IMR-90 (cell line): ENCODE data around the gene NCAPD3.
"Not testable (repeated sequence)": the region's sequence is repeated elsewhere in the genome, so short reads cannot be mapped to it uniquely, and the experiment has no call there.

ENCODE experiments used
- CEBPB ChIP-seq: IDR thresholded peaks from 2 replicates; pipeline ENCODE4 v1.6.1; 2012; ENCODE audit warnings: low read depth, low read length, improper control_type of control experiment
- CHD1 ChIP-seq: IDR thresholded peaks from 2 replicates; pipeline ENCODE4 v1.6.1; 2012; ENCODE audit warnings: low read depth, low read length, improper control_type of control experiment
- CTCF ChIP-seq: conservative IDR thresholded peaks from 2 replicates; pipeline ENCODE4 v1.5.1; 2012; ENCODE audit warnings: mild to moderate bottlenecking, low read depth, low read length, improper control_type of control experiment
- ELK1 ChIP-seq: fragments of 150-350 bp; IDR thresholded peaks from 2 replicates; pipeline ENCODE4 v1.6.1; 2016; ENCODE audit warnings: low read depth, mild to moderate bottlenecking, low read length, moderate library complexity, borderline replicate concordance
- MAZ ChIP-seq: IDR thresholded peaks from 2 replicates; pipeline ENCODE4 v1.6.1; 2012; ENCODE audit warnings: low read depth, mild to moderate bottlenecking, low read length, improper control_type of control experiment, moderate library complexity, borderline replicate concordance
- MXI1 ChIP-seq: IDR thresholded peaks from 2 replicates; pipeline ENCODE4 v1.6.1; 2012; ENCODE audit warnings: low read depth, mild to moderate bottlenecking, low read length, moderate library complexity, borderline replicate concordance
- NFE2L2 ChIP-seq: fragments of 150-350 bp; IDR thresholded peaks from 2 replicates; pipeline ENCODE4 v1.6.1; 2016; ENCODE audit warnings: low read depth, mild to moderate bottlenecking, low read length
- POLR2A ChIP-seq: IDR thresholded peaks from 2 replicates; pipeline ENCODE4 v1.6.1; 2012; ENCODE audit warnings: mild to moderate bottlenecking, low read depth, low read length
- RFX5 ChIP-seq: IDR thresholded peaks from 2 replicates; pipeline ENCODE4 v1.8.0; 2012; ENCODE audit warnings: low read depth, mild to moderate bottlenecking, low read length, moderate library complexity
- SMC3 ChIP-seq: fragments of 150-350 bp; IDR thresholded peaks from 2 replicates; pipeline ENCODE4 v1.6.1; 2016; ENCODE audit warnings: low read depth, mild to moderate bottlenecking, antibody characterized with exemption, low read length, moderate library complexity

GRCh38 chr11:134188092-134188491 lies 35.7 kb downstream of the NCAPD3 start:
- TF ChIP-seq CTCF, POLR2A, MXI1, CEBPB, SMC3, MAZ, ELK1, NFE2L2, CHD1, RFX5: not testable (repeated sequence)
